Right lobe of liver (tissue), 6 donors: ENCODE measurements around the gene ZBTB12. TPM values are rescaled to one million over a fixed set of nuclear protein-coding genes. Genes with fewer than 3 reads are reported as not detected.
"Not testable (repeated sequence)": the region's sequence is repeated elsewhere in the genome, so short reads cannot be mapped to it uniquely, and the experiment has no call there.

Experiments
- ATAC-seq, 4 donors: fragments of 200-7000 bp; cut with Tn5 transposase; one replicate each; pipeline ENCODE4 v1.9.1; 2020; ENCODE audit warnings: mild to moderate bottlenecking in 4 of 4, moderate library complexity in 4 of 4
- DNase-seq, 3 donors: peaks; one replicate each; pipeline ENCODE4 v3.0.0-alpha.2; 2020
- H3K27ac ChIP-seq, 3 donors: fragments of 200-600 bp; one replicate each; pipeline ENCODE4 v1.8.0; 2022
- H3K27me3 ChIP-seq, 2 donors: fragments of 200-600 bp; one replicate each; pipeline ENCODE4 v1.8.0; 2022
- H3K36me3 ChIP-seq, 4 donors: fragments of 200-600 bp; sonication (generic) in 1 of 4; one replicate each; pipeline versions ENCODE4 v1.5.1 to v1.8.0; 2017 to 2022; ENCODE audit warnings: control low read depth in 1 of 4
- H3K4me1 ChIP-seq, 4 donors: fragments of 200-600 bp; sonication (generic) in 1 of 4; one replicate each; pipeline versions ENCODE4 v1.5.1 to v1.8.0; 2017 to 2022; ENCODE audit warnings: control low read depth in 1 of 4
- H3K4me3 ChIP-seq, 3 donors: fragments of 200-600 bp; one replicate each; pipeline ENCODE4 v1.8.0; 2022
- H3K9me3 ChIP-seq, 4 donors: fragments of 200-600 bp; sonication (generic) in 1 of 4; one replicate each; pipeline versions ENCODE4 v1.5.1 to v1.8.0; 2017 to 2022; ENCODE audit warnings: control low read depth in 1 of 4
- POLR2A ChIP-seq: fragments of 450-650 bp; IDR thresholded peaks from one replicate; pipeline ENCODE4 v1.6.1; 2017; ENCODE audit warnings: antibody characterized with exemption, mild to moderate bottlenecking
- WGBS: methylation state at CpG from one replicate; pipeline ENCODE4 v1.1.6; 2018; ENCODE audit warnings: low coverage, low lambda C conversion rate; ENCODE audit not compliant: insufficient coverage; ENCODE audit errors: missing lambda C conversion rate; 5-methylcytosine and 5-hydroxymethylcytosine counted together
- intact Hi-C, 2 donors: fragments of 100-400 bp; cut with DNase I; formaldehyde crosslinking; loops; one replicate each; pipeline versions ENCODE4 v1.11.2 to v1.14.1; 2022
- total RNA-seq, 6 experiments: library from RNA; depleted of rRNA in 2 of 6; stranded (reverse); fragments of >200 nt in 2 of 6; fragmentation: NEBNext Ultra II Directional in 3 of 6; extraction: Animal tissue kit (Norgen Biotek cat#: 25700) in 3 of 6; gene quantifications; one replicate each; pipeline versions ENCODE4 v1.1.0 to v1.2.4, GENCODE V29; 2016 to 2023
- TF ChIP-seq, protein P1 (sequence below), 4 donors: fragments of 200-600 bp in 3 of 4; fragments of 450-650 bp in 1 of 4; IDR thresholded peaks; one replicate each; pipeline versions ENCODE4 v1.5.1 to v1.8.0; 2016 to 2022; ENCODE audit warnings: antibody characterized with exemption in 4 of 4, mild to moderate bottlenecking in 2 of 4
- donor health status: DM: no; HTN: yes; CAD: no.
- donor health status: DM: no; HTN: no; CAD: no.
- donor health status: DM: no; HTN: no; CAD: no.
- donor health status: DM: no; HTN: yes; CAD: no.
- donor health status: DM: no; HTN: yes; CAD: no.

The ZBTB12 gene
- total RNA-seq, 6 experiments from 2014 or later: 0.25 to 0.82 (median 0.51) TPM; not detected in 1

GRCh38 chr6:31860349-31860748 is 41.5 kb downstream of the ZBTB12 start:
- no peaks in the 10 kb centered on the region for H3K9me3 ChIP-seq
- no peak for DNase-seq
- intact Hi-C loops: no loop called here
- H3K4me1 ChIP-seq: peaks cover 0 to 15% (median 0%) of the 10 kb centered on the region in 4 donors
- WGBS: 95% methylated on average over 4 of the region's 13 CpGs
- TF ChIP-seq POLR2A: no peak
- TF ChIP-seq, protein P1, sequence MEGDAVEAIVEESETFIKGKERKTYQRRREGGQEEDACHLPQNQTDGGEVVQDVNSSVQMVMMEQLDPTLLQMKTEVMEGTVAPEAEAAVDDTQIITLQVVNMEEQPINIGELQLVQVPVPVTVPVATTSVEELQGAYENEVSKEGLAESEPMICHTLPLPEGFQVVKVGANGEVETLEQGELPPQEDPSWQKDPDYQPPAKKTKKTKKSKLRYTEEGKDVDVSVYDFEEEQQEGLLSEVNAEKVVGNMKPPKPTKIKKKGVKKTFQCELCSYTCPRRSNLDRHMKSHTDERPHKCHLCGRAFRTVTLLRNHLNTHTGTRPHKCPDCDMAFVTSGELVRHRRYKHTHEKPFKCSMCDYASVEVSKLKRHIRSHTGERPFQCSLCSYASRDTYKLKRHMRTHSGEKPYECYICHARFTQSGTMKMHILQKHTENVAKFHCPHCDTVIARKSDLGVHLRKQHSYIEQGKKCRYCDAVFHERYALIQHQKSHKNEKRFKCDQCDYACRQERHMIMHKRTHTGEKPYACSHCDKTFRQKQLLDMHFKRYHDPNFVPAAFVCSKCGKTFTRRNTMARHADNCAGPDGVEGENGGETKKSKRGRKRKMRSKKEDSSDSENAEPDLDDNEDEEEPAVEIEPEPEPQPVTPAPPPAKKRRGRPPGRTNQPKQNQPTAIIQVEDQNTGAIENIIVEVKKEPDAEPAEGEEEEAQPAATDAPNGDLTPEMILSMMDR (IDR thresholded peaks at IDR 0.05): no peak
- H3K27ac ChIP-seq: no peak overlapping the region
- no peak for ATAC-seq
- no peak overlapping the region for H3K4me3 ChIP-seq
- peaks cover 0 to 24% (median 3%) of the 10 kb centered on the region in 4 donors for H3K36me3 ChIP-seq
- H3K27me3 ChIP-seq: no peaks in the 10 kb centered on the region

GRCh38 chr6:31859923-31860322 is 42.0 kb downstream of the ZBTB12 start:
- H3K9me3 ChIP-seq: no peaks in the 10 kb centered on the region
- H3K27ac ChIP-seq: no peak overlapping the region
- TF ChIP-seq POLR2A: no peak
- TF ChIP-seq, protein P1 (IDR thresholded peaks at IDR 0.05): no peak
- whole genome bisulfite sequencing: 89% methylated on average over 5 of the region's 11 CpGs
- H3K4me3 ChIP-seq: no peak overlapping the region
- intact Hi-C loops: no loop called here
- peaks cover 0 to 24% (median 3%) of the 10 kb centered on the region in 4 donors for H3K36me3 ChIP-seq
- H3K4me1 ChIP-seq: peaks cover 0 to 13% (median 0%) of the 10 kb centered on the region in 4 donors
- no peak for DNase-seq
- ATAC-seq: no peak
- H3K27me3 ChIP-seq: no peaks in the 10 kb centered on the region

- no peaks in the 10 kb centered on the region for H3K9me3 ChIP-seq
- peaks cover 0 to 6% (median 0%) of the 10 kb centered on the region in 4 donors for H3K4me1 ChIP-seq
- intact Hi-C loops: no loop called here
- no peak overlapping the region for H3K27ac ChIP-seq
- peaks cover 0 to 24% (median 3%) of the 10 kb centered on the region in 4 donors for H3K36me3 ChIP-seq
- ATAC-seq: no peak
- WGBS: 89% methylated on average over 6 of the region's 8 CpGs
- H3K27me3 ChIP-seq: no peaks in the 10 kb centered on the region
- no peak overlapping the region for H3K4me3 ChIP-seq
- TF ChIP-seq, protein P1 (IDR thresholded peaks at IDR 0.05): no peak
- TF ChIP-seq POLR2A: no peak
- DNase-seq: no peak
Measured at GRCh38 chr6:31858707-31859106, 43.2 kb downstream of the ZBTB12 start.

DNA sequence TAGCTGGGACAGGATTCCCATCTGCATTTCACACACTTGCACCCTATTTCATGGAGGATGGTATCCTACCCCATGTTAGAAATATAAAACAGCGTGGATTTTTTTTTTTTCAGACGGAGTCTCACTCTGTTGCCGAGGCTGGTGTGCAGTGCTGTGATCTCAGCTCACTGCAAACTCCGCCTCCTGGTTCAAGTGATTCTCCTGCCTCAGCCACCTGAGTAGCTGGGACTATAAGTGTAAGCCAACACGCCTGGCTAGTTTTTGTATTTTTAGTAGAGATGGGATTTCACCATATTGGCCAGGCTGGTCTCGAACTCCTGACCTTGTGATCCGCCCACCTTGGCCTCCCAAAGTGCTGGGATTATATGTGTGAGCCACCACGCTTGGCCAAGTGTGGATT is 44.1 kb downstream of the ZBTB12 start:
- H3K4me3 ChIP-seq, intact Hi-C loops, H3K27me3 ChIP-seq, H3K27ac ChIP-seq, H3K9me3 ChIP-seq, DNase-seq, H3K4me1 ChIP-seq, ATAC-seq: not testable (repeated sequence)
- WGBS: no CpG with 5 or more reads among the region's 8 CpGs
- H3K36me3 ChIP-seq: peaks cover 0 to 24% (median 3%) of the 10 kb centered on the region in 4 donors

GRCh38 chr6:31851980-31852718 is 49.7 kb downstream of the ZBTB12 start:
- peaks cover 0 to 10% (median 0%) of the 10 kb centered on the region in 4 donors for H3K4me1 ChIP-seq
- H3K4me3 ChIP-seq, ATAC-seq, DNase-seq, H3K27me3 ChIP-seq, H3K9me3 ChIP-seq, intact Hi-C loops, H3K36me3 ChIP-seq, H3K27ac ChIP-seq: not testable (repeated sequence)
- no CpG with 5 or more reads among the region's 35 CpGs for WGBS
